Measurements from ENCODE around the gene CKAP4.

CKAP4 gene

GRCh38 chr12:106274012-106274411 is 26.2 kb upstream of the CKAP4 start:
- no peak for DNase-seq (ENCODE audit: low spot score)

GRCh38 chr12:106273491-106273890 is 25.7 kb upstream of the CKAP4 start:
- no peak for DNase-seq (ENCODE audit: low spot score)

DNA sequence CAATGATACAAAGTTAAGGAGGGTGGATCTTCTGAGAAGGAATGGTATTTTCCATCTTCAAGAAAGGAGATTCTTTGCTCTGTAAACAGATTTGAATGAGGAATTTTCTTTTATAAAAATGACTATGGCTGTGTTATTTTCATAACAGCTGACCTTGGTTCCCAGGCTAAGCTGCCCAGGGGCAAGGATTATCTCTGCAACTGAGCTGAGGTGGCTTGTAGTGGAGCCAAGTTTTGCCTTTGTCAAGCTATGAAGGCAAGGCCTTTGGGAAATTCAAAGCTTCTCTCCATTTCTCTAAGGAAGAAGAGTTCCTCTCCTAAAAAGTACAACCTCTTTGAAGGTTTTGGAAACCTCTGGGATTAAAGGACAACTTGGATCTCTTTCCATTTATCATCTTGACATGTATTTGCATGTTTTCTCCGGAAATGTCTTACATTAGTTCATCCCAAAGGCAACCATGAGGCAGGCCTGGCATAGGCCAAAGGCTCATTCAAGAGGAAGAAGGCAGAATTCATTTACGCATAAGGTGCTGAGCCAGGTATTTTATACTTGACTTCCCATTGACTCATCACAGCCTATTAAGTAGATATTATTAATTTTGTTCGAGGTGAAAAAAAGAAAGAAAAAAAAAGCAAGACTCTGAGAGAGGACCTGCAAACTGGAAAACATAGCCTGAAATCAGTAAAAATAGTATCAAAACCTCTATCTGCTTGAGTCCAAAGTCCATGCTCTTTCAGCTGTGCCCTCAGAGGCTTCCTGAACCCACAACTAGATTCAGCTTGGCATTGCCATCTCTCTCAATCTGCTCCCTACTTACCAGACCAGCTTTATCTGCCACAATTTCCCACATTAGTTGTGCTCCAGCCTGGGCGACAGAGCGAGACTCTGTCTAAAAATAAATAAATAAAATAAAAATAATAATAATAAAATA is 24.0 kb upstream of the CKAP4 start:
- DNase-seq (ENCODE audit: low spot score) = no peak

DNA sequence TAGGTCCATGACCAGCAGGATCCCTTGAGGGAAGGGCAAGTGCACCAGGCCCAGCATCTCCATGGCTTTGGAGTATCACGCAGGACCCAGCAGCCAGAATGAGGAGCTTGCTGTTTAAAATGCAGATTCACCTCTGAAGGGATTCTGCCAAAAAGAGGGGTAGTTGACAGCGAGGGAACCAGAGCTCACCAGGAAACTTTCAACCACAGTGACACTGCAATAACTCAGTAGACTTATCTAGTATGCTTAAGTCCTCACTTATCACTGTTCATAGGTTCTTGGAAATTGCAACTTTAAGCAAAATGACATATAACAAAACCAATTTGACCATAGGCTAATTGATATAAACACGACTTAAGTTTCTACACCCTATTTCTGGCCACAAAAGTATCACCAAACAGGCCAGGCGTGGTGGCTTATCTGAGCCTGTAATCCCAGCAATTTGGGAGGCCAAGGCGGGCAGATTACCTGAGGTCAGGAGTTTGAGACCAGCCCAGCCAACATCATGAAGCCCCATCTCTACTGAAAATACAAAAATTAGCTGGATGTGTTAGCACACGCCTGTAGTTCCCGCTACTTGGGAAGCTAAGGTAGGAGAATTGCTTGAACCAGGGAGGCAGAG is 21.4 kb upstream of the CKAP4 start:
- DNase-seq (ENCODE audit: low spot score) = no peak

GRCh38 chr12:106267535-106267934 is 19.7 kb upstream of the CKAP4 start:
- no peak for DNase-seq (ENCODE audit: low spot score)

- DNase-seq (ENCODE audit: low spot score) = no peak
Observed at GRCh38 chr12:106265116-106265515, 17.3 kb upstream of the CKAP4 start.

DNA sequence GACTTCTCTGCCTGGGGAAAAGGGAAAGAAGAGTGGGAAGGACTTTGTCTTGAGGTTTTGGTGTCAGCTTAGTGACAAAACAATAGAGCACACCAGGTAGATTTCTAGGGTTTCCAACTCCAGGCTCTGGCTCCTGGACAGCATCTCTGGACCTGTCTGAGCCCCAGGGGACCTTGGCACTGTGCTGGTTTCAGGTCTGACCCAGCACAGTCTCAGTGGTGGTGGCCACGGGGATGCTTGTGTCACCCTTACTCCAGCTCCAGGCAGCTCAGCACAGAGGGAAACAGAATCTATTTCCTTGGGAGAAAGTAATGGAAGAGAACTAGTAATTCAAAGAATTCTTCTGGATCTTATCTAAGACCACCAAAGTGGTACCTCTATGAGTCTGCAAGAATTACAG is 11.1 kb upstream of the CKAP4 start:
- DNase-seq (ENCODE audit: low spot score) = no peak

- no peak for DNase-seq (ENCODE audit: low spot score)
Observed at GRCh38 chr12:106258226-106258625, 10.4 kb upstream of the CKAP4 start.

GRCh38 chr12:106256524-106256923 is 8.7 kb upstream of the CKAP4 start:
- no peak for DNase-seq (ENCODE audit: low spot score)

GRCh38 chr12:106255952-106256351 is 8.1 kb upstream of the CKAP4 start:
- no peak for DNase-seq (ENCODE audit: low spot score)

DNA sequence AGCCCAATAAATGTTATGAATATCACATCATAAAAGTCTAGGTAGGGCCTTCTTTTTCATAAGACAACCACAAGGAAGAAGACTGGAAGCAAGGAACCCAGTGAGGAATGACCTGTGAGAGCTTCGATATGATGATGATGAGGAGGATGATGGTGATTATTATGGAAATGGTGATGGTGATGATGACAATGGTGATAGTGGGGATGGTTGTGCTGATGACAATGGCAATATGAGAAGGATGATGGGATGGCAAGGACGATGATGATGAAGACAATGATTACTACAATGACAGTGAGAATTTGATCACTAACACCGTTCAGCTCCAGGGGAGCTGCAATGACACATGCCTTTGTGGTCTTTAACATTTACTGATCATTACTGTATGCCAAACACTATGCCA is 7.7 kb upstream of the CKAP4 start:
- DNase-seq (ENCODE audit: low spot score) = no peak

DNA sequence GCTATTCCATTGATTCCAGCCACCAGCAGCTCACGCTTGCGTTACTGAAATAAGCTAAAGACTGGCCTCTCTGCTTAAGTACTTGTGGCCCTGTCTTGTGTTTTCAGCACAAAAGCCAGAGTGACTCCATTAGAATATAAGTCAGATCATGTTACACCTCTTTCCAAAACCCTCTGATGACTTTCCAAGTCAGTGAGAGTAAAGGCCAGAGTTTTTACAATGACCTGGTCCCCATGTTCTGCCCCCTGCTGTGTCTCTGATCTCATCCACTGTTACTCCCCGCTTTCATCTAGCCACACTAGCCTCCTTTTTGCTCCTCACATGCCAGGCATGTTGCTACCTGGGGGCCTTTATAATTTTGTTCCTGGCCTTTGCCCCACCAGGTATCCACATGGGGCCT is 6.9 kb upstream of the CKAP4 start:
- DNase-seq (ENCODE audit: low spot score) = no peak

DNA sequence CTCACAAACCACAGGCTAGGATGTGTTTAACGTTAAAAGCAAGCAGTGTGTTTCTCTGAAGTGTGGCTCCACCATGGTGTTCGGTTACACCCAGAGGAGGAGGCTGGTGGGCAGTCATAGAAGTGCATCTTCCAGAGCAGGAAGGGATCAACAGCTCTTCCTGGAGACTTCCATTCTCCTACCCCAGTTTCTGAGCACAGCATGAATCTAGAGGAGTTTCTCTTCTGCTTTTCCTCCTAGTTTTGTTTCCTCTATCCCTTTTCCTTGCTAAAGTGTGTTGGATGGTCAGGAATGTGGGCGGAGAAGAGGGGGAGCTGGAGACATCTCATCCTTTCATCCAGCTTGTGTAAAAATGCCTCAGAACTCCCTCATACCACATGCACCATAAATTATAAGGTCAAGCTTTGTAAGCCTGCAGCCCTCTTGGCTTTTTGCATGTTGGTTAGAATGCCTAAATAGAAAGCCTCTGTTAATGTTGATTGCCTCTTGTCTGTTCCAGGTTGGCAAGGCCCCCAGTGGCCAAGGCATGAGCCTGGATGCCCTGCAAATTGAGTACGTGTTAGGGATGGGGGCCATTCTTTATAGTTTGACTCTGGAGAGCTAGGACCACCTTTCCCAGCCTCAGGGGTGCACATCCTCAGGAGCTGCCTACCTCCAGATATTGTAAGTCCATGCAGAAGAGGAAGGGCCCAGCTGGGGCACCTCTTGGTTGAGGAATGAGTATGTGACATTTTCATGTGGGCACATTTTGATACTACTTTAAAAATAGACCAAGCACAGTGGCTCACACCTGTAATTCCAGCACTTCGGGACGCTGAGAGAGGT is 4.0 kb upstream of the CKAP4 start:
- peak; percentile 54 for DNase-seq (ENCODE audit: low spot score)

- DNase-seq (ENCODE audit: low spot score) = no peak
Observed at GRCh38 chr12:106249411-106250135, 1.8 kb upstream of the CKAP4 start.

GRCh38 chr12:106248846-106249371 is 1.1 kb upstream of the CKAP4 start:
- DNase-seq (ENCODE audit: low spot score) = peak; percentile 30

DNA sequence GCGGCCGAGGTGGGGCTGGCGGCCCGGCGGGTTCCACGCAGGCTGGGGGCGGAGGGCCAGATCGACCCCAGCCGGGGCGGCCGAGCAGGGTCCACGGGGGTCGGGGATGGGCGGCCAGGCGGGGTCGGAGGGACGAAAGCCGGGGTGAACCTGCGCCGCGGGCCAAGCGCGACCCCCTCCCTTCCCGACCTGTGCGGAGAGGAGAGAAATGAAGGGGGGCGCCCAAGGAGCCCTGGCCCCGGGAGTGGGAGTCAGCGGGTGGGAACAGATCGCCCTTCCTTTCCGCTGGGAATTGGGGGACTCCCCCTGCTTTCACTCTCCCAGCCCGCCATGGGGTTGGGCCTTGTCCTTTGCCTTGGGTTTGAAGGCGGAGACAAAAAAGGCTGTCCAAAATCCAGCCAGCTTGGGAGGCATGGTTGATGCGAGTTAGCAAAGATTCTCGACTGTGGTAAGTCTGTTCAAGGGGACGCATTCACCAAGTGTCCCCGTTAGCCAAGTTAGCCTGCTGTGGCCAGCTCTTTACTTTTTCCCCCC is 559 bp upstream of the CKAP4 start:
- DNase-seq (ENCODE audit: low spot score) = peak; percentile 66

- peak; percentile 66 for DNase-seq (ENCODE audit: low spot score)
Observed at GRCh38 chr12:106246891-106247673, 738 bp downstream of the CKAP4 start.

DNA sequence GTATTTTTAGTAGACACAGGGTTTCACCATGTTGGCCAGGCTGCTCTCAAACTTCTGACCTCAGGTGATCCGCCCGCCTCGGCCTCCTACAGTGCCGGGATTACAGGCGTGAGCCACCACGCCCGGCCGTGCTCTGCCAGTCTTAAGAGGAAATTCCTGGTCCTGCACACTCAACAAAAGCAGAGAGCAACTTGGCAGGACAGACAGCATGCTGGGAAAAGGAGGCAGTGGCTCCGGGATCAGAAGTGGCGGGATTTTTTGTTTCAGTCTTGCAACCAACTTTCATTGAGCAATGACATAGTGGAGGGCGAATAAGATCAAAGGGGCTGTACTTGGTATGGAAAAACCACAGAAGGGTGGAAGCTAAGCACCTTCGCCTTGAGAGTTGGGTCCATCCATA is 2.1 kb downstream of the CKAP4 start:
- DNase-seq (ENCODE audit: low spot score) = peak; percentile 76

DNA sequence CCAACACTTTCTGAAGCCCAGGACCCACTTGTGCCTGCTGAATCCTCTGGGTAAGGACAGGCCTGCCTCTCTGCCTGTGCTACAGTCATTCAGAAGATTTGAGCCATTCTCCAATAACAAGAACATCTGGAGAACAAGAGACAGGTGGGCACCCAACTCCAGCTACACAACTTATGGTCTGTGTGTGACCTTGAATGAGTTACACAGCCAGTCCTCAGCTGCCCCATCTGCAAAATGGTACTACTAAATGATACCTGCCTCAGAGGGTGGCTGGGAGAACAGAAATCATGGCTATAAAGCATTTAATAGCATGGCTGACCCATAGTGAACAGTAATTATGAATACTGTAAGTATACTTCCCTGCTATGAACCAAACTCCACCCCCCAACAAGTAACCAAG is 4.2 kb downstream of the CKAP4 start:
- DNase-seq (ENCODE audit: low spot score) = no peak

- no peak for DNase-seq (ENCODE audit: low spot score)
Observed at GRCh38 chr12:106240821-106241220, 7.0 kb downstream of the CKAP4 start.

- no peak for DNase-seq (ENCODE audit: low spot score)
Observed at GRCh38 chr12:106239951-106240335, 7.9 kb downstream of the CKAP4 start.

Data from AG08395 (cell line).